KMS-11 (cell line): ENCODE data around the gene GJD3.

Experiments
- H2AFZ ChIP-seq: fragments of 200-600 bp; sonication (generic); 2 replicates; pipeline ENCODE4 v1.6.1; 2016; ENCODE audit warnings: antibody characterized with exemption, mixed run types, low read depth
- H3K27ac ChIP-seq: fragments of 200-600 bp; sonication (generic); 2 replicates; pipeline ENCODE4 v1.6.1; 2016; ENCODE audit warnings: mild to moderate bottlenecking, mixed run types
- H3K27me3 ChIP-seq: fragments of 200-600 bp; sonication (generic); 2 replicates; pipeline ENCODE4 v1.6.1; 2017; ENCODE audit warnings: mild to moderate bottlenecking, low read depth, mixed run types, moderate library complexity; ENCODE audit not compliant: insufficient read depth
- H3K36me3 ChIP-seq: fragments of 200-600 bp; sonication (generic); 2 replicates; pipeline ENCODE4 v1.6.1; 2017; ENCODE audit warnings: mild to moderate bottlenecking, mixed run types; ENCODE audit not compliant: insufficient read depth
- H3K4me1 ChIP-seq: fragments of 200-600 bp; sonication (generic); 2 replicates; pipeline ENCODE4 v1.6.1; 2016; ENCODE audit warnings: mild to moderate bottlenecking, low read depth, mixed run types; ENCODE audit not compliant: poor library complexity, severe bottlenecking
- H3K4me2 ChIP-seq: fragments of 200-600 bp; sonication (generic); 2 replicates; pipeline ENCODE4 v1.7.0; 2016; ENCODE audit warnings: mild to moderate bottlenecking, mixed run types
- H3K4me3 ChIP-seq: fragments of 200-600 bp; sonication (generic); IDR thresholded peaks from 2 replicates; pipeline ENCODE4 v1.6.1; 2017; ENCODE audit warnings: low read depth, low read length, mixed read lengths; ENCODE audit not compliant: insufficient read depth
- H3K79me2 ChIP-seq: fragments of 200-600 bp; sonication (generic); 2 replicates; pipeline ENCODE4 v1.6.1; 2016; ENCODE audit warnings: low read depth, mixed run types; ENCODE audit not compliant: insufficient read depth
- H3K9ac ChIP-seq: fragments of 200-600 bp; sonication (generic); 2 replicates; pipeline ENCODE4 v1.6.1; 2016; ENCODE audit warnings: mild to moderate bottlenecking, mixed run types
- H4K20me1 ChIP-seq: fragments of 200-600 bp; sonication (generic); 2 replicates; pipeline ENCODE4 v1.6.1; 2016; ENCODE audit warnings: mild to moderate bottlenecking, mixed run types; ENCODE audit not compliant: insufficient read depth
- TF ChIP-seq, protein P1 (sequence below): fragments of 200-600 bp; sonication (generic); conservative IDR thresholded peaks from 2 replicates; pipeline ENCODE4 v1.6.1; 2017; ENCODE audit warnings: low read depth, mild to moderate bottlenecking, antibody characterized with exemption, low read length, moderate library complexity, mixed read lengths

The GJD3 gene

DNA sequence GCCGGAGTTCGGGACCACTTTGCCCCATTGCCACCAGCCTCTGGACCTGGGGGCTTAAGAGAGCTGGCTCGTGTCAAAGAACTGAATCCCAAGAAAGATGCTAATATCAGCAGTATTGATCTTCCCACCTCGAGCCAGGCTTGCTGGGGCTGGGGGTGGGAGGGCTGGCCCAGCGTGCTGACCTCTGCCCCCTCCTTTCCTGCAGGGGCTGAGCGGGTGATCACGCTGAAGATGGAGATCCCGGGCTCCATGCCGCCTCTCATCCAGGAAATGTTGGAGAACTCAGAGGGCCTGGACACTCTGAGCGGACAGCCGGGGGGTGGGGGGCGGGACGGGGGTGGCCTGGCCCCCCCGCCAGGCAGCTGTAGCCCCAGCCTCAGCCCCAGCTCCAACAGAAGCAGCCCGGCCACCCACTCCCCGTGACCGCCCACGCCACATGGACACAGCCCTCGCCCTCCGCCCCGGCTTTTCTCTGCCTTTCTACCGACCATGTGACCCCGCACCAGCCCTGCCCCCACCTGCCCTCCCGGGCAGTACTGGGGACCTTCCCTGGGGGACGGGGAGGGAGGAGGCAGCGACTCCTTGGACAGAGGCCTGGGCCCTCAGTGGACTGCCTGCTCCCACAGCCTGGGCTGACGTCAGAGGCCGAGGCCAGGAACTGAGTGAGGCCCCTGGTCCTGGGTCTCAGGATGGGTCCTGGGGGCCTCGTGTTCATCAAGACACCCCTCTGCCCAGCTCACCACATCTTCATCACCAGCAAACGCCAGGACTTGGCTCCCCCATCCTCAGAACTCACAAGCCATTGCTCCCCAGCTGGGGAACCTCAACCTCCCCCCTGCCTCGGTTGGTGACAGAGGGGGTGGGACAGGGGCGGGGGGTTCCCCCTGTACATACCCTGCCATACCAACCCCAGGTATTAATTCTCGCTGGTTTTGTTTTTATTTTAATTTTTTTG, 8.5 kb downstream of the GJD3 start:
- no peak overlapping the region for H3K27ac ChIP-seq
- H3K4me2 ChIP-seq = no peak overlapping the region
- H3K27me3 ChIP-seq = no peaks in the 10 kb centered on the region
- H3K4me1 ChIP-seq = peaks cover 27% of the 10 kb centered on the region
- no peak overlapping the region for H2AFZ ChIP-seq
- TF ChIP-seq, protein P1, sequence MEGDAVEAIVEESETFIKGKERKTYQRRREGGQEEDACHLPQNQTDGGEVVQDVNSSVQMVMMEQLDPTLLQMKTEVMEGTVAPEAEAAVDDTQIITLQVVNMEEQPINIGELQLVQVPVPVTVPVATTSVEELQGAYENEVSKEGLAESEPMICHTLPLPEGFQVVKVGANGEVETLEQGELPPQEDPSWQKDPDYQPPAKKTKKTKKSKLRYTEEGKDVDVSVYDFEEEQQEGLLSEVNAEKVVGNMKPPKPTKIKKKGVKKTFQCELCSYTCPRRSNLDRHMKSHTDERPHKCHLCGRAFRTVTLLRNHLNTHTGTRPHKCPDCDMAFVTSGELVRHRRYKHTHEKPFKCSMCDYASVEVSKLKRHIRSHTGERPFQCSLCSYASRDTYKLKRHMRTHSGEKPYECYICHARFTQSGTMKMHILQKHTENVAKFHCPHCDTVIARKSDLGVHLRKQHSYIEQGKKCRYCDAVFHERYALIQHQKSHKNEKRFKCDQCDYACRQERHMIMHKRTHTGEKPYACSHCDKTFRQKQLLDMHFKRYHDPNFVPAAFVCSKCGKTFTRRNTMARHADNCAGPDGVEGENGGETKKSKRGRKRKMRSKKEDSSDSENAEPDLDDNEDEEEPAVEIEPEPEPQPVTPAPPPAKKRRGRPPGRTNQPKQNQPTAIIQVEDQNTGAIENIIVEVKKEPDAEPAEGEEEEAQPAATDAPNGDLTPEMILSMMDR = no peak
- no peak overlapping the region for H3K9ac ChIP-seq
- peaks cover 3% of the 10 kb centered on the region; the same call in 1 of the 2 replicates for H3K36me3 ChIP-seq
- H4K20me1 ChIP-seq = no peaks in the 10 kb centered on the region
- no peaks in the 10 kb centered on the region for H3K79me2 ChIP-seq
- no peak overlapping the region for H3K4me3 ChIP-seq

GRCh38 chr17:40355123-40355803, 9.3 kb downstream of the GJD3 start:
- Histone ChIP-seq H3K27ac (no peak overlapping the region), H4K20me1 (no peaks in the 10 kb centered on the region), H3K36me3 (peaks cover 3% of the 10 kb centered on the region; the same call in 1 of the 2 replicates), H3K79me2 (no peaks in the 10 kb centered on the region), H3K4me2 (no peak overlapping the region), H3K4me1 (peaks cover 27% of the 10 kb centered on the region), H2AFZ (no peak overlapping the region), H3K27me3 (no peaks in the 10 kb centered on the region), H3K4me3 (no peak overlapping the region), H3K9ac (no peak overlapping the region)
- TF ChIP-seq, protein P1 = peak; percentile 97

GRCh38 chr17:40354221-40355122, 10.1 kb downstream of the GJD3 start:
- H3K4me2 ChIP-seq = no peak overlapping the region
- H3K4me1 ChIP-seq = peaks cover 27% of the 10 kb centered on the region
- H3K27me3 ChIP-seq = no peaks in the 10 kb centered on the region
- no peak overlapping the region for H2AFZ ChIP-seq
- TF ChIP-seq, protein P1 = no peak
- peaks cover 7% of the 10 kb centered on the region; the same call in 1 of the 2 replicates for H3K79me2 ChIP-seq
- H4K20me1 ChIP-seq = no peaks in the 10 kb centered on the region
- no peak overlapping the region for H3K4me3 ChIP-seq
- H3K36me3 ChIP-seq = peaks cover 8% of the 10 kb centered on the region; the same call in 1 of the 2 replicates
- H3K27ac ChIP-seq = no peak overlapping the region
- no peak overlapping the region for H3K9ac ChIP-seq
